HG03196 (cell line): Measurements from ENCODE around the gene UGT1A7.
"Not testable (repeated sequence)": the region's sequence is repeated elsewhere in the genome, so short reads cannot be mapped to it uniquely, and the experiment has no call there.

ENCODE experiments used
- ATAC-seq: cut with Tn5 transposase; IDR thresholded peaks from one replicate; pipeline ENCODE4 v1.9.1; 2021; ENCODE audit not compliant: unreplicated experiment

UGT1A7 gene

GRCh38 chr2:233680361-233681045 is 1.2 kb upstream of the UGT1A7 start:
- ATAC-seq = no peak

GRCh38 chr2:233684640-233685039 is 2.9 kb downstream of the UGT1A7 start:
- ATAC-seq = no peak

DNA sequence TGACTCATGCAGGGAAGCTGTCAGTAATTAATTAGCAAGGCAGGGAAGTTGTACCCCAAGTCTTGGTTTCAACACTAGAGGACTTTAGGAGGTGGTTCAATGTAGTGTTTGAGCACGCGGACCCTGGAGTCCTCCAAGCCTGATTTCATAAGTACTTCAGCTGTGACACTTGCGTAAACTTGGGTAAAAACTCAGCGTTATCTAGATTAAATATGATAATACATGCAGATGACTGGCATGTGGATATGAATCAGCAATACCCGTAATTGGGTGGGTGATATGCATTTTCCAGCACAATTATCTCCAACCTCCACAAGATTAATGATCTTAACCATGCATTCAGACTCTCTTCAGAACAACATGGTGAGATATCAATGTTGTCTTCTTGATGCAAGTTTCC is 5.2 kb downstream of the UGT1A7 start:
- ATAC-seq = no peak

DNA sequence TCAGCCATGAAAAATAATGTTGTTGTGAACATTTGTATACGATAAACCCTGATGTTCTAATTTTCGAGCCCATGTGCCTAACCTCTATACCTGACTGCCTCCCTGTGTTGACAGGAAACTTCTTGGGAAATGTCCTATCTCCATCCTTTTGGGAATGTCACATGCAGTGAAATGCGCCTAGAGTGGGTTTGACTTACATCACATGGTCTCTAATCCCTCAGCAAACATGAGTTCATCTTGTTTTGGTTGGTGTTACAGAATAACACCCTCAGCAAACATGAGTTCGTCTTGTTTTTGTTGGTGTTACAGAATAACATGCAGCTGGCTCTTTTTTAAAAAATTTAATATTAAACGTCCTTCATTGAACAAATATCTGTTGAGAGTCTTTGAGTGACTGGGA is 6.6 kb downstream of the UGT1A7 start:
- ATAC-seq = no peak

DNA sequence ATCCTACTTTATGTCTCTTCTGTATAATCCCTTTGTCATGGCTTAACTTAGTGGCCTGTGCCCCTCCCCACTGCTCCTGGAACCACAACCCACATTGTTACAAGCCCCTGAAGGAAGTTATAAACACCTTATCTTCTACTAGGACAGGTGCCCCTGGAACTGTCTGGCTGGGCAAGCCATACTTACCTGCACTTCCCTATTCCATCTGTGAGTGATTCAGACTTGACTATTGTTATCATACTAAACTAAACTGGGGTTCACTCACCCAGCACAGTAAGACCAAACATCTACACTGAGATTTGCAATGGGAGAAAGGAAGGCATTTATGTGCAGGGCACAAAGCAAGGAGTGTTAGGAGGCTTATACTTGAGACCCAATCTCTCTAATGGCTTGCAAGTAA is 7.3 kb downstream of the UGT1A7 start:
- no peak for ATAC-seq

DNA sequence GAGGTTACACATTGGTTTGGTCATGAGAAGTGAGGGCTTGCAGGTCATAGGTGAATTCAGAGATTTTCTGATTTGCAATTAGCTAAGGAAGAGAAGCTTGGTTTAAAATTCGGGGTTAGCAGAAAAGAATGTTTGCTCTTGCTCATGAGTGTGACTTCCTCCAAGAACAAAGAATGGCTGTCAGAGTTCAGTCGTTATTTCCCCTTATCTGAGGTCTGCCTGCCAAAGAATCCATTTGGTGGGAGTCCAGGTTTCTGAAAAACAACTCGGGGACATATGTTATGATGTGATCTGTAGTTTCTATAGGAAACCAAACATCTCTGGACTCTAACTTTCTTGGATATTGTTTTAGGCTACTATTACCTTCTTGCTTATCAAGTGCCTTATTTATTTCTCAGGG is 7.8 kb downstream of the UGT1A7 start:
- no peak for ATAC-seq

DNA sequence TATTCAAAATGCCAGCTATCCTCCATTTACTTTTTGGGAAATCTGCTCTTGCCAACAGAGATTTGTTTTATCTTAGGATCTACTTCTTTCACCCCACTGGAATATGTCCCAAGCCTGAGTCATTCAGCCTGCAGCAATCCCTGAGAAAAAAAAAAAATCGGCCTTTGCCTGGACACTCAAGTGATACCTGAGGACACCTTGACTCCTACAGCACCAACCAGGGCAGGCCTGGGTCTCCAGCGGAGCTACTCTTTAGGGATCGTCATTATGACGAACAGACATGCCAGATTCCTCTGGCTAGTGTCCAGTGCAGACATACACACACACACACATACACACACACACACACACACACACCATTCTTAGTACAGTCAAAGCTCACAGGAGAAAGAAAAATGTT is 8.7 kb downstream of the UGT1A7 start:
- ATAC-seq = no peak

DNA sequence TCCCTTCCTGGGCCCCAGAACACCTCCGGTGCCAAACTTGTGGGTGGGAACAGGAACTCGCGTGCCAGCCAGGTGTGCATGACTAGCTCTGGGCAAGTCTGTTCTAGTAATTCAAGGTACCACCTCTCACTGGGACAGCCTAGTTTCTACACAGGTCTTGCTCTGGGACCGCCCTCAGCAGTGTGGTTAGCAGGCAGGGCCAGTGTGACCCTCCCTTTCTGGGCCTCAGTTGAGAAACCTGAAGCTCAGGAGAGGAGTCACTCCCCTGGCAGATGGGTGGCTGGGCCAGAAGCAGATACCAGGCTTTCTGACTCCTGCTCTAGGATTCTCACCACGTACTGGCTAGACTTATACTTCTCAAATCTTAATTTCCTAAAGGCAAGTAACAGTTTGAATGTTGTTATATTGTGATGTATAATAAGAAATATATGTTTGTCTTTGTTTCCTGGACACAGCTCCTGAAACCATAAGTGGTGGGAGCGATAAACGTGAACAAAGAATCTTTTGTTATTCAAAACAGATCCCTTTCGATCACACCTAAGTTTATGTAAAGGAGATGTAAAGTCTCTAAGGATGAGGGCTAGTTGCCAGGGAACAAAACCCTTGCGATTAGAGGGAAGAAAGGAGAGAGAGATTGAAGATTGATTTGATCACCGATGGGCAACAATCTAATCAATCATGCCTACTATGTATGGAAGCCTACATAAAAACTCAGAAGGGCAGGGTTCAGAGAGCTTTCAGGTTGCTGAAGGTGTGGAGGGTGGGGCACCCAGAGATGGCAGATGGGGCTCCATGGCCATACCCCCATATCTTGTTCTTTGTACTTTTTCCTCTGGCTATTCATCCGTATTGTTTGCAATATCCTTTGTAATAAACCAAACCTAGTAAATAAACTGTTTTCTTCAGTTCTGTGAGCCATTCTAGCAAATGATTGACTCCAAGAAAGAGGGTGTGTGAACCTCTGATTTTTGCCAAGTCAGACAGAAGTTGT is 10.0 kb downstream of the UGT1A7 start:
- ATAC-seq = no peak

DNA sequence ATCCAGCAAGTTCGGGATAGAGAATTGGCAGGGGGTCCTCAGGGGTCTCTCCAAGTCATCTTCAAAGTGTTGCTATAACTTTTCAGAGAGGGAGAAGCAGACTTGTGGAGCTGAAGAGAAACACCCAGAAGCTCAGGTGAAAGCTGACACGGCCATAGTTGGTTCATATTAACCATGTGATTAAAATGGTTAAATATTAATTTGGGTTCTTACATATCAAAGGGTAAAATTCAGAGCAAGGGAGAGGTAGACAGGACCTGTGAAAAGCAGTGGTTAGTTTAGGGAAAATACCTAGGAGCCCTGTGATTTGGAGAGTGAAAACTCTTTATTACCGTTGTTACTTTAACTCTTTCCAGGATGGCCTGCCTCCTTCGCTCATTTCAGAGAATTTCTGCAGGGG is 10.9 kb downstream of the UGT1A7 start, which contains the start of gene UGT1A6:
Gene UGT1A6, plus strand, starts transcription at position 243 of the 400 bp plus-strand sequence. Its CDS starts 115 bp downstream, at position 358.
- no peak for ATAC-seq

GRCh38 chr2:233693963-233694362 is 12.3 kb downstream of the UGT1A7 start:
- no peak for ATAC-seq

DNA sequence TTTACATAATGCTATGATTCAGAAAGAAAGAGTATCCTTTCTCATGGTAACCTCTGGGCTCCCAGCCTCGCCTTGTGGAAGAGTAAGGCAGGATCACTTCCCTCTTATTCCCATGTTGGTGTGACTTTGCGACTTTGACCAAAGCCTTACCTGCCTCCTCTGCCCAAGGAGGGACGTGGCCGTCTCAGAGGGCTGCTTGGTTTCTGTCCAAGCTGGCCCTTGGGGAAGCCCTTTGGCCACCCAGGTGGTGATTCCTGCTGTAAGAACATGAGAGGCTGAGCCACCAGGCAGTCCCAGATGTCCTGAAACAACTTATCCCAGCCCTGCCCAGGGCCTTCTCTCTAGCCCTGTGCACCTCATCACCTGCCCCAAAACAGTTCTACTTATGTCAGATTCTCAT is 17.0 kb downstream of the UGT1A7 start:
- ATAC-seq = no peak

DNA sequence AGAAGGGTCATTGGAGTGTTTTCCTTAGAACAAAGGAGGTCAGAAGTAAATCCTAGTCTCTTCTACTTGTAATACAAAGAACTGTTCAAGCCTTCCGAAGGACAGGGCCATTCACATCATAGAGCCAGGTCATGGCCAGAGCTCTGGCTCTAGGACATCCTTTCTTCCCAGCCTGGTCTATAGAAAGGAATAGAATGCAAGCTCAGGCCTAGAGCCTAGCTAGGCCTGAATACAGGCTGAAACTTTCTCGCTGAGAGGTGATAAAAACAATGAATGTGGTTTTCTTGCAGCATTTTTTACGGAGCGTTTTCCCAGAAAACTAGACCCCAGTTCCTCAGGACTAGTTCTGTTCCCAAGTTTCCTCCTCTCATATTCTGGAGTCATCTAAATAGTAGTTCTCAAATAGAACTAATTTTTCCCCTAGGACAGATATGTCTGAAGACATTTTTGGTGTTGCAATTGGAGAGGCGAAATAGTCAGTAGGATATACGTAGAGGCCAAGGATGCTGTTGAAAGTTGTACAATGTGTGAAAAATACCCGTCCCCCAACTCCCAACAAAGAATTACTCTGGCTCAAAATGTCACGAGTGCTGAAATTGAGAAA is 17.8 kb downstream of the UGT1A7 start:
- ATAC-seq = no peak

- no peak for ATAC-seq
Measured at GRCh38 chr2:233700028-233700635, 18.4 kb downstream of the UGT1A7 start.

DNA sequence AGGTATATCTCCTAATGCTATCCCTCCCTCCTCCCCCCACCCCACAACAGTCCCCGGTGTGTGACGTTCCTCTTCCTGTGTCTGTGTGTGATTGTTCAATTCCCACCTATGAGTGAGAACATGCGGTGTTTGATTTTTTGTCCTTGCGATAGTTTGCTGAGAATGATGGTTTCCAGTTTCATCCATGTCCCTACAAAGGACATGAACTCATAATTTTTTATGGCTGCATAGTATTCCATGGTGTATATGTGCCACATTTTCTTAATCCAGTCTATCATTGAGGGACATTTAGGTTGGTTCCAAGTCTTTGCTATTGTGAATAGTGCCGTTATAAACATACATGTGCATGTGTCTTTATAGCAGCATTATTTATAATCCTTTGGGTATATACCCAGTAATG is 19.1 kb downstream of the UGT1A7 start:
- ATAC-seq = not testable (repeated sequence)

DNA sequence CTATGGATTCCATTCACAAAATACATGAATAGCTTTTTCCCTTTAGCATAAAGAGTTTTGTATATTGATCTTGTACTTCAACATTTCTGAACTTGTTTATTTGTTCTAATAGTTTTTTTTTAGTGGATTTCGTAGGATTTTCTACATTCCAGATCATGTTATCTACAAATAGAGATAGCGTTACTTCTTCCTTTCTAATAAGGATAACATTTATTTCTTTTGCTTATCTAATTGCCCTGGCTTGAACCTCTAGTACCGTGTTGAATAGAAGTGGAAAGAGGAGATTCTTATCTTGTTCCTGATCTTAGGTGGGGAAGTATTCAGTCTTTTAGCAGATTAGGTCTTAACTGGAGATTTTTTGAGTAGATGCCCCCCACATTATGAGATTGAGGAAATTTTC is 20.5 kb downstream of the UGT1A7 start:
- ATAC-seq = no peak

- no peak for ATAC-seq
Measured at GRCh38 chr2:233705911-233706506, 24.3 kb downstream of the UGT1A7 start.

- ATAC-seq = no peak
Measured at GRCh38 chr2:233706720-233707119, 25.0 kb downstream of the UGT1A7 start.

GRCh38 chr2:233707940-233708644 is 26.4 kb downstream of the UGT1A7 start:
- no peak for ATAC-seq

DNA sequence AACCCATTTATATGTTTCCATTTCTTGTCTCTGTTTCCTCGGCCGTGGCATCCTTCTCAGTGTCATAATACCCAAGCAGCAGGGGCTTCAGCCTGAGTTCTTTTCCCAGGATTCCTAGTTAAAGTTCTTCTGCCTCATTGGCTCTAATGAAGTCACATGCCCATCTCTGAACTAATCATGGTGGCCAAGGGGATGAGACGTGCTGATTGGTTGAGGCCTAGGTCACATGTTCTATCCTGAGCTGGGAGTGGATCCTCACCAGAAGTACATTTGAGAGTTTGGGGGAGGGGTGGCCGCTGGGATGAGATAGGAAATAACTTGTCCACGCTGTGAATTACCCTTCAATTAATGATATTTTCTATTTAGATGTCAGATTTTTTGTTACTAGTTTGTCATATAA is 27.2 kb downstream of the UGT1A7 start:
- ATAC-seq = no peak

GRCh38 chr2:233711312-233712008 is 29.8 kb downstream of the UGT1A7 start:
- peak; percentile 61 for ATAC-seq
